Tibial nerve (tissue), 3 donors: ENCODE measurements around the gene VILL.

Experiments used
- CTCF ChIP-seq, 5 experiments: fragments of 200-600 bp in 3 of 5; fragments of 450-650 bp in 2 of 5; sonication (generic) in 3 of 5; IDR thresholded peaks; one replicate each; pipeline ENCODE4 v1.5.1; 2016 to 2019; ENCODE audit warnings: antibody characterized with exemption in 5 of 5, mild to moderate bottlenecking in 3 of 5, moderate library complexity in 2 of 5
- POLR2A ChIP-seq, 2 donors: fragments of 450-650 bp; IDR thresholded peaks; one replicate each; pipeline ENCODE4 v1.6.1; 2017; ENCODE audit warnings: antibody characterized with exemption in 2 of 2, mild to moderate bottlenecking in 2 of 2, moderate library complexity in 2 of 2

- TF ChIP-seq CTCF (IDR thresholded peaks at IDR 0.05) = no peak
- TF ChIP-seq POLR2A (IDR thresholded peaks at IDR 0.05) = no peak
These were observed 17.1 kb upstream of the VILL start for GRCh38 chr3:37973246-37974054.
